Upper lobe of right lung (tissue), 1 donor: ENCODE measurements around the gene CNRIP1. TPM values are rescaled to one million over a fixed set of nuclear protein-coding genes. Genes with fewer than 3 reads are reported as not detected.

Source experiments
- ATAC-seq: fragments of 200-7000 bp; cut with Tn5 transposase; one replicate; pipeline ENCODE4 v1.9.1; 2020; ENCODE audit warnings: mild to moderate bottlenecking, moderate library complexity
- DNase-seq: peaks from one replicate; pipeline ENCODE4 v3.0.0-alpha.2; 2020
- H3K27ac ChIP-seq: fragments of 200-600 bp; one replicate; pipeline ENCODE4 v1.8.0; 2022
- H3K27me3 ChIP-seq: fragments of 200-600 bp; one replicate; pipeline ENCODE4 v1.8.0; 2022; ENCODE audit warnings: mild to moderate bottlenecking
- H3K36me3 ChIP-seq: fragments of 200-600 bp; one replicate; pipeline ENCODE4 v1.8.0; 2022
- H3K4me1 ChIP-seq: fragments of 200-600 bp; one replicate; pipeline ENCODE4 v1.8.0; 2022
- H3K4me3 ChIP-seq: fragments of 200-600 bp; one replicate; pipeline ENCODE4 v1.8.0; 2022; ENCODE audit warnings: mild to moderate bottlenecking
- H3K9me3 ChIP-seq: fragments of 200-600 bp; one replicate; pipeline ENCODE4 v1.8.0; 2022
- intact Hi-C: fragments of 100-400 bp; cut with DNase I; formaldehyde crosslinking; loops from one replicate; pipeline ENCODE4 v1.11.0; 2022
- total RNA-seq: library from RNA; stranded (reverse); fragmentation: NEBNext Ultra II Directional; extraction: Animal tissue kit (Norgen Biotek cat#: 25700); gene quantifications from one replicate; pipeline ENCODE4 v1.2.1, GENCODE V29; 2021
- TF ChIP-seq, protein P1 (sequence below): fragments of 200-600 bp; IDR thresholded peaks from one replicate; pipeline ENCODE4 v1.8.0; 2022; ENCODE audit warnings: antibody characterized with exemption
- donor health status: DM: no; HTN: yes; CAD: no; lungs with severe emphysema.

CNRIP1 gene
- total RNA-seq, 1 donor from 2014 or later, result 23.8 TPM

DNA sequence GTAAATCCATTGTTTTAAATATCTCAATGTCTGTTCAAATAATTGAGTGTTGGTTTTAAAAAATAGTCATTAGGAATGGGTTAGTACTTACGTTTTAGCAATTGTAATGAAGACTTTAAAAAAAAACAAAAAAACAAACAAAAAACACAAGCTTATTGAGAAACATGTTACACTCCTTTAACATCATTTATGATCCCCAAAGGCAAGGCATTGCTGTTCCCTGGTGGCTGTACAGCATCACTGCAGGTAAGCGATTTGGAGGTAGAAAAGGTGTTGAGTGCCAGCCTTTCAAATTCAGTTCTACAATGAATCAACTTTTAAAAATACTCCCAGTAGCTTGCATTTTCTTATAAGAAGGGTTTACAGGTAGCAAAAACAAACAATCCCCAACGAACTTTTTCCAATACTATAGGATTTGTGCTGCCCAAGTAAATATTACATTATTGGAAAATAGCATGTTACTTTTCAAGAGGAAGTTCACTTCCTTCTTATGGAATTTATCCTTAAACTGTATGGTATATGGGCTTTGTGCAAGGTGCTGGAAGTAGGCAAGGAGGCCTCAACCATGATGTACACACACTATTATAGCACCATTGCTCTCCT is 27.5 kb downstream of the CNRIP1 start:
- Histone ChIP-seq H3K27ac (no peak overlapping the region), H3K9me3 (no peaks in the 10 kb centered on the region), H3K36me3 (no peaks in the 10 kb centered on the region), H3K4me3 (no peak overlapping the region), H3K27me3 (no peaks in the 10 kb centered on the region), H3K4me1 (peaks cover 12% of the 10 kb centered on the region)
- TF ChIP-seq, protein P1, sequence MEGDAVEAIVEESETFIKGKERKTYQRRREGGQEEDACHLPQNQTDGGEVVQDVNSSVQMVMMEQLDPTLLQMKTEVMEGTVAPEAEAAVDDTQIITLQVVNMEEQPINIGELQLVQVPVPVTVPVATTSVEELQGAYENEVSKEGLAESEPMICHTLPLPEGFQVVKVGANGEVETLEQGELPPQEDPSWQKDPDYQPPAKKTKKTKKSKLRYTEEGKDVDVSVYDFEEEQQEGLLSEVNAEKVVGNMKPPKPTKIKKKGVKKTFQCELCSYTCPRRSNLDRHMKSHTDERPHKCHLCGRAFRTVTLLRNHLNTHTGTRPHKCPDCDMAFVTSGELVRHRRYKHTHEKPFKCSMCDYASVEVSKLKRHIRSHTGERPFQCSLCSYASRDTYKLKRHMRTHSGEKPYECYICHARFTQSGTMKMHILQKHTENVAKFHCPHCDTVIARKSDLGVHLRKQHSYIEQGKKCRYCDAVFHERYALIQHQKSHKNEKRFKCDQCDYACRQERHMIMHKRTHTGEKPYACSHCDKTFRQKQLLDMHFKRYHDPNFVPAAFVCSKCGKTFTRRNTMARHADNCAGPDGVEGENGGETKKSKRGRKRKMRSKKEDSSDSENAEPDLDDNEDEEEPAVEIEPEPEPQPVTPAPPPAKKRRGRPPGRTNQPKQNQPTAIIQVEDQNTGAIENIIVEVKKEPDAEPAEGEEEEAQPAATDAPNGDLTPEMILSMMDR, result peak; percentile 69
- DNase-seq (no peak), ATAC-seq (peak; percentile 73)
- intact Hi-C loops, result no loop called here

DNA sequence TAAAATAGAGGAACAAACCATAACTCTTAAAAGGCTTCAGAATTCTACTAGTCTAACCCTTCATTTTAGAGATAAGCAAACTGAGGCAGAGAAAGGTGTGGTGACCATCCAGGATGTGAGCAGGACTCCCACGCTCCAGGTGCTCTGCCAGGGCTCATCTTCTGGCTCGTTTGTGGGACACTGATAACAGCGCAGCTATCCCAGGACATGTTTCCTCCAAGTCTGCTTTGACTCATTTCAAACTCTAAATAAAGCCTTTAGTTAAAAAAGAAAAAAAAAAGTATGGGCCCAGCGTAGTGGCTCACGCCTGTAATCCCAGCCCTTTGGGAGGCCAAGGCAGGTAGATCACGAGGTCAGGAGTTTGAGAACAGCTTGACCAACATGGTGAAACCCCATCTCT is 28.4 kb downstream of the CNRIP1 start:
- TF ChIP-seq, protein P1, result no peak
- Histone ChIP-seq H3K36me3 (no peaks in the 10 kb centered on the region), H3K4me1 (peaks cover 15% of the 10 kb centered on the region), H3K27me3 (no peaks in the 10 kb centered on the region), H3K9me3 (no peaks in the 10 kb centered on the region), H3K27ac (no peak overlapping the region), H3K4me3 (no peak overlapping the region)
- DNase-seq (no peak), ATAC-seq (no peak)
- intact Hi-C loops, result no loop called here

DNA sequence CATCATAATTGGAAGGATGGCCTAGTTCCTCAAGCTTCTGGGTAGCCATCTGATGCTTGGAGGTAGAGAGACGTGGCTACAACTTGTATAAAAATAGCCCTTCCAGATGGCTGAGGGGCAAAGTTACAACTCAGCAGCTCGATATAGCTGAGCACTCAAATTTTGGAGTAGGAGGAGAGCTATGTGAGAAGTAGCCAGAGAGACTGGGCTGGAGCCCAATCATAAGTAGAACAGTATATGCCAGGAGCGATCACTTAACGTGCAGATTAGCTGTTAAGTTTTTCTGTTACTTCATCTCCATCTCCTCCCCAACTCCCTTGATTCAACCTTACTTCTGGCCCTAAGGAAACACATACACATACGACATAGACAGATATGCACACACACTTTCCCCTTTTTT is 28.8 kb downstream of the CNRIP1 start:
- ATAC-seq (no peak), DNase-seq (no peak)
- H3K4me1 ChIP-seq, result peaks cover 15% of the 10 kb centered on the region
- no peaks in the 10 kb centered on the region for H3K36me3 ChIP-seq
- H3K27ac ChIP-seq, result no peak overlapping the region
- no peaks in the 10 kb centered on the region for H3K9me3 ChIP-seq
- no peak overlapping the region for H3K4me3 ChIP-seq
- intact Hi-C loops, result no loop called here
- TF ChIP-seq, protein P1, result no peak
- H3K27me3 ChIP-seq, result no peaks in the 10 kb centered on the region

DNA sequence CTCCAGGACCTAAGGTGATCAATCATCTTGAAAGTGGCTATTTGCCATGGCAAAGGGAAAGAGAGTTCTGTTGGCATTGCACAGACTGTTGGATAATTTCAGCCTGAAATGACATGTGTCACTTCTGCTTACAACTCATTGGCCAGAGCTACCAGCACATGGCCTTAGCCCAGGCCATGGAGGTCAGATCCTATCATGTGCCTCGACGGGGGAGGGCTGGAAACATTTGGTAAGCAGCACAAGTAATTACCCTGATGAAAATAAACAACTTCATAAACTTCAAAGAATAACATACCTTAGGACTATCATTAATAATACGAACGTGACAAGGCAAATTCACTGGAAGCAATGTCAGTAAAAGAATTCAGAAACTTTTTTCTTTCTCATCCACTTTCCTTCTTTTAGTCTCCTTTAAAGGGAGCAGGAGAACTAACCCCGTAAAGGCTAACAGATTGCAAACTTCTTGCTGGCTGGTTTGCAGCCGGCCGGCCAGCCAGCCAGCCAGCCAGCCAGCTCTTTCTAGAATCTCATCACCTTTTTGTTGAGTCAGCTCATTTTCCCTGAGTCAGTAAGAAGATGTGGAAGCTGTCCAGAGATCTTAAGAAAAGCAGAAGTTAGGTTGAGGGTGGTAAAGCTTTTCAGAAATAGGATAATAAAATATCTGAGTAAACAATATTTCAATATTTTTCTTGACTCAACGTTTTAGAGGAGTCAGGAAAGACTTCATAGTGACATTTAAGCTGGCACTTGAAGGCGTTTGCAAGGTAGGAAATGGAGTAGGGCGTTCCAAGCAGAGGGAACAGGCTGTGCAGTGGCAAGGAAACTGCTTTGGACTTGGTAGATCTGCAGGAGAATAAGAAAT is 31.9 kb downstream of the CNRIP1 start:
- no peak overlapping the region for H3K4me3 ChIP-seq
- no peak for DNase-seq
- peaks cover 15% of the 10 kb centered on the region for H3K4me1 ChIP-seq
- ATAC-seq, result peak; percentile 75
- no peaks in the 10 kb centered on the region for H3K36me3 ChIP-seq
- intact Hi-C loops, result no loop called here
- H3K27ac ChIP-seq, result peak overlapping the region; percentile 40
- TF ChIP-seq, protein P1, result no peak
- H3K27me3 ChIP-seq, result no peaks in the 10 kb centered on the region
- H3K9me3 ChIP-seq, result no peaks in the 10 kb centered on the region

DNA sequence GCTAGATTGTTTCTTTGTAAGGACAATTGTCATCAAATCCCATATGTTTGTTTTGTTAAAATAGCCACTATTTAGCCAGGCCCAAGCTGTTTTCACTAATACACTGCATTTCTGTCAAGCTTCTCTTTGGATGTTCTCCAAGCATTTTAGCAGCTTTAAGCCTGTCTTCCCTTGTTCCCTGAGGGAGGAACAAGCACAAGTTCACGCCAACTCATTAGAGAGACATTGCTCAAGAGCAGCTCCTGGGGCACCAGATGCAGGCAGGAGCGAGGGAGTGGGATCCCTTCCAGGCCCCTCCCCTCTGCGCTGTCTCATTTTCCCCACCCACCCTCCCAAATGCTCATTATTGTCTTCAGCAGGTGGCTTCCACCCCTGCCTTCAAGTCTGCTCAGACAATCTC is 34.9 kb downstream of the CNRIP1 start:
- Histone ChIP-seq H3K27ac (no peak overlapping the region), H3K36me3 (no peaks in the 10 kb centered on the region), H3K4me1 (peaks cover 15% of the 10 kb centered on the region), H3K27me3 (no peaks in the 10 kb centered on the region), H3K4me3 (no peak overlapping the region), H3K9me3 (no peaks in the 10 kb centered on the region)
- no peak for DNase-seq
- TF ChIP-seq, protein P1, result no peak
- intact Hi-C loops, result loop anchor here (5.0 kb wide), 1 partner anchor 163 kb away; no protein-coding TSS in a partner anchor
- peak; percentile 51 for ATAC-seq
